ENCODE results near the gene SLC9A4.

Gene SLC9A4

GRCh38 chr2:102487761-102488462, 14.9 kb downstream of the SLC9A4 start:
- no peak for DNase-seq (ENCODE audit: extremely low read depth, insufficient read length)
- no peak overlapping the region for H3K4me3 ChIP-seq (replicated peaks; ENCODE audit: low read depth, low read length)
- TF ChIP-seq CTCF (IDR thresholded peaks at IDR 0.05; ENCODE audit: insufficient read depth, low read length, poor library complexity, severe bottlenecking): no peak
- no peaks in the 10 kb centered on the region; the same call in none of the 2 replicates for H3K27me3 ChIP-seq (replicated peaks; ENCODE audit: control insufficient read depth, insufficient read depth, low read length)
- H3K36me3 ChIP-seq (ENCODE audit: control insufficient read depth, insufficient read depth, low read length): no peaks in the 10 kb centered on the region

- Histone ChIP-seq H3K4me3 (replicated peaks; ENCODE audit: low read depth, low read length) (no peak overlapping the region), H3K27me3 (replicated peaks; ENCODE audit: control insufficient read depth, insufficient read depth, low read length) (no peaks in the 10 kb centered on the region; the same call in none of the 2 replicates), H3K36me3 (ENCODE audit: control insufficient read depth, insufficient read depth, low read length) (no peaks in the 10 kb centered on the region)
- DNase-seq (ENCODE audit: extremely low read depth, insufficient read length): no peak
- TF ChIP-seq CTCF (IDR thresholded peaks at IDR 0.05; ENCODE audit: insufficient read depth, low read length, poor library complexity, severe bottlenecking): no peak
These were observed 16.6 kb downstream of the SLC9A4 start for GRCh38 chr2:102489646-102490045.

DNA sequence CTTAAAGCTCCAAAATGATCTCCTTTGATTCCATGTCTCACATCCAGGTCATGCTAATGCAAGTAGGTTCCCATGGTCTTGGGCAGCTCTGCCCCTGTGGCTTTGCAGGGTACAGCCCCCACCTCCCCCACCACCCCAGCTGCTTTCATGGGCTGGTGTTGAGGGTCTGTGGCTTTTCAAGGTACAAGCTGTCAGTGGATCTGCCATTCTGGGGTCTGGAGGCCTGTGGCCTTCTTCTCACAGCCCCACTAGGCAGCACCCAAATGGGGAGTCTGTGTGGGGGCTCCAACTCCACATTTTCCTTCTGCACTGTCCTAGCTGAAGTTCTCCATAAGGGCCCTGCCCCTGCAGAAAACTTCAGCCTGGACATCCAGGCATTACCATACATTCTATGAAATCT, 19.0 kb downstream of the SLC9A4 start:
- Histone ChIP-seq H3K27me3 (replicated peaks; ENCODE audit: control insufficient read depth, insufficient read depth, low read length) (no peaks in the 10 kb centered on the region; the same call in 1 of the 2 replicates), H3K4me3 (replicated peaks; ENCODE audit: low read depth, low read length) (no peak overlapping the region), H3K36me3 (ENCODE audit: control insufficient read depth, insufficient read depth, low read length) (no peaks in the 10 kb centered on the region)
- no peak for TF ChIP-seq CTCF (IDR thresholded peaks at IDR 0.05; ENCODE audit: insufficient read depth, low read length, poor library complexity, severe bottlenecking)
- DNase-seq (ENCODE audit: extremely low read depth, insufficient read length): no peak

DNA sequence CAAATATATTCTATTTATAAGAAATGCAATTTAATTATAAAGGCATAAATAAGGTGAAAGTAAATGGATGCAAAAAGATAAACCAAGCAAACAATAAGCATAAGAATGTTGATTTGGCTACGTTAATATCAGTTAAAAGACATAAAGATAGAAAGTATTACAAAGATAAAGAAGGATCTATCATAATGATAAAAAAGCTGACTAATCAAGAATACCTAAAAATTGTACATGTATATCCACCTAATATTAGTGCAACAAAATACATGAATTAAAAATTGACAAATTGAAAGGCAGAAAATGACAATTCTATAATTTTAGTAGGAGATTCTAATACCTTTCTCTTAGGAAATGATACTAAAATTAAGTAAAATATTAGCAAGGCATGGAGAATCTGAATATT, 21.5 kb downstream of the SLC9A4 start:
- H3K4me3 ChIP-seq (replicated peaks; ENCODE audit: low read depth, low read length): no peak overlapping the region
- H3K27me3 ChIP-seq (replicated peaks; ENCODE audit: control insufficient read depth, insufficient read depth, low read length): no peaks in the 10 kb centered on the region
- TF ChIP-seq CTCF (IDR thresholded peaks at IDR 0.05; ENCODE audit: insufficient read depth, low read length, poor library complexity, severe bottlenecking): no peak
- DNase-seq (ENCODE audit: extremely low read depth, insufficient read length): no peak
- H3K36me3 ChIP-seq (ENCODE audit: control insufficient read depth, insufficient read depth, low read length): no peaks in the 10 kb centered on the region

DNA sequence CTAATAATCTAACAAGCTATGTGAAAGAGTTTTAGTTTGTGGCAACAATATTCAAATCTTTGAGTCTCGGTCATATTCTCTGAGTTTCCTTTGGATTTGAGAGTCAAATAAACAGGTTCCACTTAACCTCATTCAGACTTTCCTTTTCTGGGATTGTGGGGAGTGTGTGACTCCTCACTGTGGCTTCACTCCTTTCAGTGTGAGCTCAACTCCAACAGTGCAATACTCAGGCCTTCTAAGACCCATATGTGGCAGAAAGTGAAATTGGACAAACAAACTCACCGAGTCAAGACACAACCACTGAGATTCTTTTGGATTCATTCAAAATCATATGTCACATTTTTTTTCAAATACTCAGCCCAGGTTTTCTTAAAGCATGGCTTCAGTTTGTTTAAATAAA, 25.4 kb downstream of the SLC9A4 start:
- Histone ChIP-seq H3K4me3 (replicated peaks; ENCODE audit: low read depth, low read length) (no peak overlapping the region), H3K36me3 (ENCODE audit: control insufficient read depth, insufficient read depth, low read length) (no peaks in the 10 kb centered on the region), H3K27me3 (replicated peaks; ENCODE audit: control insufficient read depth, insufficient read depth, low read length) (peaks cover 7% of the 10 kb centered on the region)
- DNase-seq (ENCODE audit: extremely low read depth, insufficient read length): no peak
- no peak for TF ChIP-seq CTCF (IDR thresholded peaks at IDR 0.05; ENCODE audit: insufficient read depth, low read length, poor library complexity, severe bottlenecking)

GRCh38 chr2:102499558-102499957, 26.5 kb downstream of the SLC9A4 start:
- Histone ChIP-seq H3K36me3 (ENCODE audit: control insufficient read depth, insufficient read depth, low read length) (no peaks in the 10 kb centered on the region), H3K27me3 (replicated peaks; ENCODE audit: control insufficient read depth, insufficient read depth, low read length) (peaks cover 7% of the 10 kb centered on the region), H3K4me3 (replicated peaks; ENCODE audit: low read depth, low read length) (no peak overlapping the region)
- DNase-seq (ENCODE audit: extremely low read depth, insufficient read length): no peak
- no peak for TF ChIP-seq CTCF (IDR thresholded peaks at IDR 0.05; ENCODE audit: insufficient read depth, low read length, poor library complexity, severe bottlenecking)

Data from GM06990 (cell line).